Activated B cell treated with CpG ODN at 0.5 μM for 24 hours (primary cell): ENCODE data around the gene LPP. TPM values are rescaled to one million over a fixed set of nuclear protein-coding genes. Genes with fewer than 3 reads are reported as not detected.

Experiments
- ATAC-seq: fragments of 200-7000 bp; cut with Tn5 transposase; one replicate; pipeline ENCODE4 v1.10.0; 2021; ENCODE audit warnings: low read depth, mild to moderate bottlenecking, moderate library complexity
- CTCF ChIA-PET: fragments of 350-600 bp; sonication (Branson Sonifier 250); formaldehyde crosslinking; loops from one replicate; lab custom pipeline; 2021; ENCODE audit warnings: antibody characterized with exemption; lab: Charles Lee
- POLR2A ChIA-PET: fragments of 350-600 bp; sonication (Branson Sonifier 250); formaldehyde crosslinking; loops from one replicate; lab custom pipeline; 2021; ENCODE audit warnings: antibody characterized with exemption; lab: Charles Lee
- DNase-seq: peaks from one replicate; pipeline ENCODE4 v3.0.0; 2022
- H3K27ac Mint-ChIP-seq: one replicate; pipeline ENCODE4 v1.8.0; 2020; ENCODE audit warnings: mixed read lengths
- H3K27me3 Mint-ChIP-seq: one replicate; pipeline ENCODE4 v1.8.0; 2021; ENCODE audit warnings: mixed read lengths
- H3K36me3 Mint-ChIP-seq: one replicate; pipeline ENCODE4 v1.8.0; 2021; ENCODE audit warnings: low read depth, mixed read lengths
- H3K4me1 Mint-ChIP-seq: one replicate; pipeline ENCODE4 v1.8.0; 2021; ENCODE audit warnings: mixed read lengths
- H3K4me3 Mint-ChIP-seq: one replicate; pipeline ENCODE4 v1.8.0; 2020; ENCODE audit warnings: mild to moderate bottlenecking, mixed read lengths
- H3K9me3 Mint-ChIP-seq: one replicate; pipeline ENCODE4 v1.8.0; 2020; ENCODE audit warnings: mixed read lengths
- CTCF ChIP-seq: fragments of 200-600 bp; IDR thresholded peaks from one replicate; pipeline ENCODE4 v1.8.0; 2022; ENCODE audit warnings: antibody characterized with exemption, mild to moderate bottlenecking
- intact Hi-C: fragments of 100-400 bp; cut with micrococcal nuclease; formaldehyde crosslinking; loops from one replicate; pipeline ENCODE4 v1.15.1; 2024
- total RNA-seq: library from RNA; stranded (reverse); gene quantifications from 2 replicates; pipeline ENCODE4 v1.2.3, GENCODE V29; 2022

Gene LPP
- total RNA-seq, 1 donor from 2014 or later, result 60.1 TPM

GRCh38 chr3:188134856-188135255 is 19.1 kb upstream of the LPP start:
- CTCF ChIA-PET, result no interaction called here
- POLR2A ChIA-PET, result no interaction called here
- no peak for TF ChIP-seq CTCF
- H3K27ac Mint-ChIP-seq, result no peak overlapping the region
- peaks cover 23% of the 10 kb centered on the region for H3K4me1 Mint-ChIP-seq
- no peaks in the 10 kb centered on the region for H3K36me3 Mint-ChIP-seq
- H3K9me3 Mint-ChIP-seq, result no peaks in the 10 kb centered on the region
- H3K4me3 Mint-ChIP-seq, result no peak overlapping the region
- intact Hi-C loops, result loop anchor here (5.0 kb wide), 1 partner anchor 33 kb away; no protein-coding TSS in a partner anchor
- no peaks in the 10 kb centered on the region for H3K27me3 Mint-ChIP-seq
- DNase-seq (no peak), ATAC-seq (no peak)

GRCh38 chr3:188135271-188135670 is 18.7 kb upstream of the LPP start:
- DNase-seq, result no peak
- peaks cover 23% of the 10 kb centered on the region for H3K4me1 Mint-ChIP-seq
- no peaks in the 10 kb centered on the region for H3K36me3 Mint-ChIP-seq
- no peak for TF ChIP-seq CTCF
- H3K9me3 Mint-ChIP-seq, result no peaks in the 10 kb centered on the region
- ChIA-PET POLR2A (no interaction called here), CTCF (no interaction called here)
- intact Hi-C loops, result loop anchor here (5.0 kb wide), 1 partner anchor 33 kb away; no protein-coding TSS in a partner anchor
- no peak for ATAC-seq
- H3K27ac Mint-ChIP-seq, result no peak overlapping the region
- no peak overlapping the region for H3K4me3 Mint-ChIP-seq
- H3K27me3 Mint-ChIP-seq, result no peaks in the 10 kb centered on the region

GRCh38 chr3:188137051-188137450 is 16.9 kb upstream of the LPP start:
- ATAC-seq (peak; percentile 50), DNase-seq (no peak)
- Mint-ChIP-seq H3K36me3 (no peaks in the 10 kb centered on the region), H3K27me3 (no peaks in the 10 kb centered on the region), H3K4me1 (peaks cover 23% of the 10 kb centered on the region), H3K9me3 (no peaks in the 10 kb centered on the region), H3K4me3 (no peak overlapping the region), H3K27ac (no peak overlapping the region)
- TF ChIP-seq CTCF, result no peak
- ChIA-PET CTCF (interaction anchor here (1.1 kb wide), 1 partner anchor 9 kb away, joined by 3 read pairs; no protein-coding TSS in a partner anchor), POLR2A (interaction anchor here (0.6 to 0.7 kb wide), 5 partner anchors 9 to 613 kb away, joined by 3 to 6 read pairs (median 4); no protein-coding TSS in a partner anchor)
- intact Hi-C loops, result loop anchor here (5.0 kb wide), 1 partner anchor 35 kb away; no protein-coding TSS in a partner anchor

GRCh38 chr3:188139466-188139865 is 14.5 kb upstream of the LPP start:
- H3K9me3 Mint-ChIP-seq, result no peaks in the 10 kb centered on the region
- peaks cover 23% of the 10 kb centered on the region for H3K4me1 Mint-ChIP-seq
- no peak overlapping the region for H3K27ac Mint-ChIP-seq
- CTCF ChIA-PET, result interaction anchor here (0.8 kb wide), 1 partner anchor 398 kb away, joined by 3 read pairs; no protein-coding TSS in a partner anchor
- no peaks in the 10 kb centered on the region for H3K36me3 Mint-ChIP-seq
- H3K4me3 Mint-ChIP-seq, result no peak overlapping the region
- DNase-seq (no peak), ATAC-seq (no peak)
- POLR2A ChIA-PET, result interaction anchor here (0.5 kb wide), 1 partner anchor 396 kb away, joined by 4 read pairs; no protein-coding TSS in a partner anchor
- intact Hi-C loops, result loop anchor here (5.0 kb wide), 1 partner anchor 37 kb away; no protein-coding TSS in a partner anchor
- no peak for TF ChIP-seq CTCF
- H3K27me3 Mint-ChIP-seq, result no peaks in the 10 kb centered on the region

- intact Hi-C loops, result no loop called here
- Mint-ChIP-seq H3K4me1 (peaks cover 11% of the 10 kb centered on the region), H3K27ac (no peak overlapping the region), H3K27me3 (no peaks in the 10 kb centered on the region), H3K36me3 (no peaks in the 10 kb centered on the region), H3K9me3 (no peaks in the 10 kb centered on the region), H3K4me3 (no peak overlapping the region)
- DNase-seq (no peak), ATAC-seq (no peak)
- TF ChIP-seq CTCF, result no peak
- CTCF ChIA-PET, result interaction anchor here (1.0 kb wide), 1 partner anchor 9 kb away, joined by 3 read pairs; no protein-coding TSS in a partner anchor
- POLR2A ChIA-PET, result interaction anchor here (0.6 kb wide), 1 partner anchor 9 kb away, joined by 5 read pairs; no protein-coding TSS in a partner anchor
Observed at GRCh38 chr3:188146219-188146618, 7.7 kb upstream of the LPP start.
